Lung (tissue), 12 donors: ENCODE data around the gene HTRA2. TPM values are rescaled to one million over a fixed set of nuclear protein-coding genes. Genes with fewer than 3 reads are reported as not detected.

Source experiments
- ATAC-seq: fragments of 200-7000 bp; cut with Tn5 transposase; one replicate; pipeline ENCODE4 v1.9.1; 2020; ENCODE audit warnings: moderate number of reproducible peaks; ENCODE audit not compliant: insufficient read depth, low FRiP score
- DNase-seq, 3 donors: peaks; one replicate each; pipeline ENCODE4 v3.0.0-alpha.2; 2013 to 2017
- H3K27ac ChIP-seq, 2 donors: one replicate each; pipeline ENCODE4 v1.5.1; 2013; ENCODE audit warnings: mild to moderate bottlenecking in 2 of 2, moderate library complexity in 2 of 2, control low read depth in 1 of 2, inconsistent platforms in 1 of 2, low read depth in 1 of 2, low read length in 1 of 2
- H3K27me3 ChIP-seq, 3 donors: one replicate each; pipeline ENCODE4 v1.5.1; 2013; ENCODE audit warnings: low read length in 2 of 3; ENCODE audit not compliant: control insufficient read depth in 3 of 3, insufficient read depth in 3 of 3
- H3K36me3 ChIP-seq, 4 donors: one replicate each; pipeline ENCODE4 v1.5.1; 2013; ENCODE audit warnings: low read length in 4 of 4, mild to moderate bottlenecking in 1 of 4, moderate library complexity in 1 of 4; ENCODE audit not compliant: control insufficient read depth in 4 of 4, insufficient read depth in 4 of 4
- H3K4me1 ChIP-seq, 5 donors: one replicate each; pipeline ENCODE4 v1.5.1; 2013; ENCODE audit warnings: low read length in 5 of 5, mild to moderate bottlenecking in 2 of 5, moderate library complexity in 1 of 5; ENCODE audit not compliant: control insufficient read depth in 5 of 5, insufficient read depth in 5 of 5
- H3K4me3 ChIP-seq: one replicate; pipeline ENCODE4 v1.5.1; 2013; ENCODE audit warnings: mild to moderate bottlenecking, control low read depth, moderate library complexity
- H3K9ac ChIP-seq, 2 donors: one replicate each; pipeline ENCODE4 v1.5.1; 2013; ENCODE audit warnings: low read length in 2 of 2, control low read depth in 1 of 2; ENCODE audit not compliant: insufficient read depth in 1 of 2
- H3K9me3 ChIP-seq, 4 donors: one replicate each; pipeline ENCODE4 v1.5.1; 2013; ENCODE audit warnings: low read length in 3 of 4, mild to moderate bottlenecking in 1 of 4, moderate library complexity in 1 of 4; ENCODE audit not compliant: control insufficient read depth in 4 of 4, insufficient read depth in 3 of 4
- WGBS, 2 donors: extraction: QIAGEN DNeasy Blood & Tissue Kit; methylation state at CpG; one replicate each; pipeline ENCODE4 v1.1.7; 2013; 5-methylcytosine and 5-hydroxymethylcytosine counted together
- polyA plus RNA-seq, 2 donors: library from polyadenylated mRNA; stranded (reverse); fragments of 200-250 nt; gene quantifications; one replicate each; pipeline ENCODE4 v1.2.1, GENCODE V29; 2013
- total RNA-seq, 2 donors: library from RNA; depleted of rRNA in 1 of 2; stranded (reverse); fragments of >200 nt in 1 of 2; gene quantifications; one replicate each; pipeline ENCODE4 v1.2.1, GENCODE V29; 2014 to 2021
- TF ChIP-seq, protein P1 (sequence below): IDR thresholded peaks from 2 replicates; pipeline ENCODE4 v1.5.1; 2012; ENCODE audit warnings: mild to moderate bottlenecking; ENCODE audit errors: control extremely low read depth, extremely low read depth
- donor health status: control.
- donor health status: control.
- donor health status: Bipolar disorder and iron deficiency.
- donor health status: healthy.
- donor health status: DM: yes; HTN: yes; CAD: no.

HTRA2 gene
- total and polyA plus RNA-seq, 4 donors = 26.6 to 42.1 (median 31.6) TPM

DNA sequence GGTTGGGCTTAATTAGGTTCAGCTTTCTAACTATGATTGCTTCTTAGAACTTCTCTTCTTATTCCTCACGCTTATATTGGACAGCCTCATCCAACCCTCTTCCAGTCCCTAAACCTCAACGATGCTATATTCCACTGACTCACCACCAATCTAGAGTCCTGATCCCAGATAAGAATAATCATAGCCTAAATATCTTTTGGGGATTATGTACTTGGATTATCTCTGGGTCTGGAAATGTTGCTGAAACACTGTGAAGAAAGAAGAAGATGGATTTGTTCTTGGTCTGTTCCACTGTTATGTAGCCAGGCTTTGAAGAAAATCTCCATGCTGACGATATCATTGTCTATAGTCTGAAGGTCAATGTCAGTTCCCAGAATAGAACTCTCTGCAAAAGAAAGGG lies 51.7 kb downstream of the HTRA2 start:
- Histone ChIP-seq H3K4me1 (peaks cover 0 to 2% (median 0%) of the 10 kb centered on the region in 5 donors), H3K27ac (no peak overlapping the region), H3K9me3 (no peaks in the 10 kb centered on the region), H3K4me3 (no peak overlapping the region), H3K9ac (no peak overlapping the region), H3K27me3 (no peaks in the 10 kb centered on the region), H3K36me3 (no peaks in the 10 kb centered on the region)
- WGBS, 2 donors = 90 to 92% methylated on average over 3 of the region's 3 CpGs
- TF ChIP-seq, protein P1, sequence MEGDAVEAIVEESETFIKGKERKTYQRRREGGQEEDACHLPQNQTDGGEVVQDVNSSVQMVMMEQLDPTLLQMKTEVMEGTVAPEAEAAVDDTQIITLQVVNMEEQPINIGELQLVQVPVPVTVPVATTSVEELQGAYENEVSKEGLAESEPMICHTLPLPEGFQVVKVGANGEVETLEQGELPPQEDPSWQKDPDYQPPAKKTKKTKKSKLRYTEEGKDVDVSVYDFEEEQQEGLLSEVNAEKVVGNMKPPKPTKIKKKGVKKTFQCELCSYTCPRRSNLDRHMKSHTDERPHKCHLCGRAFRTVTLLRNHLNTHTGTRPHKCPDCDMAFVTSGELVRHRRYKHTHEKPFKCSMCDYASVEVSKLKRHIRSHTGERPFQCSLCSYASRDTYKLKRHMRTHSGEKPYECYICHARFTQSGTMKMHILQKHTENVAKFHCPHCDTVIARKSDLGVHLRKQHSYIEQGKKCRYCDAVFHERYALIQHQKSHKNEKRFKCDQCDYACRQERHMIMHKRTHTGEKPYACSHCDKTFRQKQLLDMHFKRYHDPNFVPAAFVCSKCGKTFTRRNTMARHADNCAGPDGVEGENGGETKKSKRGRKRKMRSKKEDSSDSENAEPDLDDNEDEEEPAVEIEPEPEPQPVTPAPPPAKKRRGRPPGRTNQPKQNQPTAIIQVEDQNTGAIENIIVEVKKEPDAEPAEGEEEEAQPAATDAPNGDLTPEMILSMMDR = no peak
- DNase-seq (no peak), ATAC-seq (no peak)

- Histone ChIP-seq H3K27me3 (no peaks in the 10 kb centered on the region), H3K36me3 (no peaks in the 10 kb centered on the region), H3K9ac (no peak overlapping the region), H3K4me1 (peaks cover 0 to 2% (median 0%) of the 10 kb centered on the region in 5 donors), H3K27ac (no peak overlapping the region), H3K4me3 (no peak overlapping the region), H3K9me3 (no peaks in the 10 kb centered on the region)
- DNase-seq = no peak
- TF ChIP-seq, protein P1 = no peak
- no peak for ATAC-seq
- 81 to 82% methylated on average over 2 of the region's 2 CpGs for WGBS, 2 donors
These were observed 52.5 kb downstream of the HTRA2 start for GRCh38 chr2:74582184-74582583.

Other genes with a start within 250 kb of the HTRA2 start
- 1 to 10 TPM; 5.2 to 9.6 TPM for gene SLC4A5, start 186.5 kb upstream of the HTRA2 start, total RNA-seq
- gene SLC4A5, start 186.5 kb upstream of the HTRA2 start, polyA plus RNA-seq = 1 to 10 TPM in 1 of 2 donors, under 1 TPM in 1; 0.85 to 2.5 TPM
- 100 to 1,000 TPM in 1 of 2 donors, 10 to 100 TPM in 1; 98.4 to 142 TPM for gene DCTN1, start 149.6 kb upstream of the HTRA2 start, total RNA-seq
- 100 to 1,000 TPM in 1 of 2 donors, 10 to 100 TPM in 1; 69.9 to 110 TPM for gene DCTN1, start 149.6 kb upstream of the HTRA2 start, polyA plus RNA-seq
- 10 to 100 TPM in 1 of 2 donors, 1 to 10 TPM in 1; 3.4 to 16.9 TPM for gene C2orf81, start 108.3 kb upstream of the HTRA2 start, total RNA-seq
- 1 to 10 TPM; 7.3 TPM for gene C2orf81, start 108.3 kb upstream of the HTRA2 start, polyA plus RNA-seq
- 10 to 100 TPM; 36.1 to 42.3 TPM for gene WDR54, start 108.2 kb upstream of the HTRA2 start, total RNA-seq
- 10 to 100 TPM; 15.4 to 27.9 TPM for gene WDR54, start 108.2 kb upstream of the HTRA2 start, polyA plus RNA-seq
- gene RTKN, start 88.0 kb upstream of the HTRA2 start, total RNA-seq = 10 to 100 TPM; 37.5 to 46.0 TPM
- 10 to 100 TPM; 21.9 to 23.7 TPM for gene RTKN, start 88.0 kb upstream of the HTRA2 start, polyA plus RNA-seq
- 10 to 100 TPM; 22.7 to 40.7 TPM for gene INO80B, start 74.8 kb upstream of the HTRA2 start, total RNA-seq
- 10 to 100 TPM; 33.1 to 72.3 TPM for gene INO80B, start 74.8 kb upstream of the HTRA2 start, polyA plus RNA-seq
- gene WBP1, start 71.5 kb upstream of the HTRA2 start, total RNA-seq = 10 to 100 TPM; 39.5 to 65.0 TPM
- gene WBP1, start 71.5 kb upstream of the HTRA2 start, polyA plus RNA-seq = 10 to 100 TPM; 55.9 to 56.7 TPM
- gene MOGS, start 64.6 kb upstream of the HTRA2 start, total RNA-seq = 10 to 100 TPM; 37.5 to 72.0 TPM
- 10 to 100 TPM; 35.4 to 53.5 TPM for gene MOGS, start 64.6 kb upstream of the HTRA2 start, polyA plus RNA-seq
- 100 to 1,000 TPM in 1 of 2 donors, 10 to 100 TPM in 1; 23.3 to 106 TPM for gene MRPL53, start 57.3 kb upstream of the HTRA2 start, total RNA-seq
- gene MRPL53, start 57.3 kb upstream of the HTRA2 start, polyA plus RNA-seq = 10 to 100 TPM; 70.6 to 70.9 TPM
- gene CCDC142, start 46.9 kb upstream of the HTRA2 start, total RNA-seq = 10 to 100 TPM; 17.8 to 25.5 TPM
- gene CCDC142, start 46.9 kb upstream of the HTRA2 start, polyA plus RNA-seq = 1 to 10 TPM; 5.5 to 8.2 TPM
- gene TTC31, start 46.9 kb upstream of the HTRA2 start, total RNA-seq = 10 to 100 TPM; 20.9 to 23.7 TPM
- gene TTC31, start 46.9 kb upstream of the HTRA2 start, polyA plus RNA-seq = 10 to 100 TPM; 13.7 to 19.2 TPM
- 1 to 10 TPM in 1 of 2 donors, under 1 TPM in 1; 0.63 to 1.9 TPM for gene LBX2, start 30.3 kb upstream of the HTRA2 start, total RNA-seq
- 1 to 10 TPM in 1 of 2 donors, under 1 TPM in 1; 0.83 to 1.4 TPM for gene LBX2, start 30.3 kb upstream of the HTRA2 start, polyA plus RNA-seq
- gene PCGF1, start 22.2 kb upstream of the HTRA2 start, total RNA-seq = 10 to 100 TPM; 16.7 to 35.5 TPM
- 10 to 100 TPM; 20.6 to 47.8 TPM for gene PCGF1, start 22.2 kb upstream of the HTRA2 start, polyA plus RNA-seq
- gene TLX2, start 15.5 kb upstream of the HTRA2 start, total RNA-seq = not detected
- gene TLX2, start 15.5 kb upstream of the HTRA2 start, polyA plus RNA-seq = under 1 TPM in 1 of 2 donors, not detected in 1; 0.03 TPM
- under 1 TPM in 1 of 2 donors, not detected in 1; 0.34 TPM for gene DQX1, start 3.7 kb upstream of the HTRA2 start, total RNA-seq
- under 1 TPM; 0.12 to 0.17 TPM for gene DQX1, start 3.7 kb upstream of the HTRA2 start, polyA plus RNA-seq
- gene AUP1, start 227 bp upstream of the HTRA2 start, total RNA-seq = 100 to 1,000 TPM in 1 of 2 donors, 10 to 100 TPM in 1; 65.6 to 102 TPM
- 100 to 1,000 TPM; 156 to 185 TPM for gene AUP1, start 227 bp upstream of the HTRA2 start, polyA plus RNA-seq
- gene LOXL3, start 24.0 kb downstream of the HTRA2 start, total RNA-seq = 10 to 100 TPM in 1 of 2 donors, 1 to 10 TPM in 1; 5.9 to 11.1 TPM
- 1 to 10 TPM; 2.9 to 7.3 TPM for gene LOXL3, start 24.0 kb downstream of the HTRA2 start, polyA plus RNA-seq
- gene DOK1, start 24.8 kb downstream of the HTRA2 start, total RNA-seq = 10 to 100 TPM; 17.7 to 34.5 TPM
- gene DOK1, start 24.8 kb downstream of the HTRA2 start, polyA plus RNA-seq = 10 to 100 TPM; 18.6 to 37.3 TPM
- gene M1AP, start 118.4 kb downstream of the HTRA2 start, total RNA-seq = under 1 TPM; 0.83 to 0.94 TPM
- 1 to 10 TPM in 1 of 2 donors, under 1 TPM in 1; 0.77 to 1.2 TPM for gene M1AP, start 118.4 kb downstream of the HTRA2 start, polyA plus RNA-seq
- gene SEMA4F, start 124.3 kb downstream of the HTRA2 start, total RNA-seq = 1 to 10 TPM; 4.9 to 9.6 TPM
- gene SEMA4F, start 124.3 kb downstream of the HTRA2 start, polyA plus RNA-seq = 1 to 10 TPM; 3.0 to 3.4 TPM